Endodermal cell (in vitro differentiated cells): ENCODE results near the gene RALGPS1. TPM values are rescaled to one million over a fixed set of nuclear protein-coding genes. Genes with fewer than 3 reads are reported as not detected.

Experiments used
- DNase-seq: peaks from one replicate; pipeline ENCODE4 v3.0.0-alpha.2; 2017
- H3K27ac ChIP-seq: 2 replicates; pipeline ENCODE4 v1.5.1; 2013; ENCODE audit warnings: mild to moderate bottlenecking, low read depth, low read length, moderate library complexity
- H3K27me3 ChIP-seq: 2 replicates; pipeline ENCODE4 v1.6.1; 2013; ENCODE audit warnings: mild to moderate bottlenecking, low read length, moderate library complexity; ENCODE audit not compliant: insufficient read depth, control insufficient read depth, poor library complexity, severe bottlenecking
- H3K36me3 ChIP-seq: 2 replicates; pipeline ENCODE4 v1.7.0; 2013; ENCODE audit warnings: mild to moderate bottlenecking, low read length, moderate library complexity; ENCODE audit not compliant: control insufficient read depth, insufficient read depth
- H3K4me1 ChIP-seq: one replicate; pipeline ENCODE4 v1.7.0; 2013; ENCODE audit warnings: low read length; ENCODE audit not compliant: control insufficient read depth, insufficient read depth
- H3K4me3 ChIP-seq: 2 replicates; pipeline ENCODE4 v1.5.1; 2013; ENCODE audit warnings: mild to moderate bottlenecking, low read length, moderate library complexity
- H3K9ac ChIP-seq: 2 replicates; pipeline ENCODE4 v1.6.1; 2013; ENCODE audit warnings: mild to moderate bottlenecking, low read length, moderate library complexity; ENCODE audit not compliant: poor library complexity, severe bottlenecking; ENCODE audit errors: extremely low read depth
- H3K9me3 ChIP-seq: 2 replicates; pipeline ENCODE4 v1.6.1; 2013; ENCODE audit warnings: mild to moderate bottlenecking, low read length, moderate library complexity; ENCODE audit not compliant: control insufficient read depth
- H3K27ac Mint-ChIP-seq: 2 replicates; pipeline ENCODE4 v1.8.0; 2020; ENCODE audit warnings: mixed read lengths
- H3K27me3 Mint-ChIP-seq: 2 replicates; pipeline ENCODE4 v1.8.0; 2021; ENCODE audit warnings: mild to moderate bottlenecking, mixed read lengths; ENCODE audit not compliant: insufficient read depth
- H3K36me3 Mint-ChIP-seq: 2 replicates; pipeline ENCODE4 v1.8.0; 2020; ENCODE audit warnings: low read depth, mixed read lengths
- H3K4me1 Mint-ChIP-seq: 2 replicates; pipeline ENCODE4 v1.8.0; 2020; ENCODE audit warnings: mixed read lengths
- H3K4me3 Mint-ChIP-seq: 2 replicates; pipeline ENCODE4 v1.8.0; 2020; ENCODE audit warnings: mild to moderate bottlenecking, moderate library complexity, mixed read lengths
- H3K9me3 Mint-ChIP-seq: 2 replicates; pipeline ENCODE4 v1.8.0; 2020; ENCODE audit warnings: mild to moderate bottlenecking, mixed read lengths
- CTCF ChIP-seq: fragments of 200-600 bp; sonication (generic); conservative IDR thresholded peaks from 2 replicates; pipeline ENCODE4 v1.5.0; 2021; ENCODE audit warnings: antibody characterized with exemption, mild to moderate bottlenecking
- WGBS, 2 experiments: methylation state at CpG; one replicate each; pipeline versions ENCODE4 v1.1.5 to v1.1.7; 2013; ENCODE audit warnings: missing lambda C conversion rate in 2 of 2, mixed read lengths in 1 of 2; ENCODE audit not compliant: insufficient coverage in 1 of 2, insufficient read length in 1 of 2; 5-methylcytosine and 5-hydroxymethylcytosine counted together
- total RNA-seq, 2 donors: library from RNA; stranded (reverse); fragmentation: NEBNext Ultra II Directional in 1 of 2; extraction: Animal tissue kit (Norgen Biotek cat#: 25700) in 1 of 2; gene quantifications; 2 replicates in 1 of 2; 3 replicates in 1 of 2; pipeline ENCODE4 v1.2.1, GENCODE V29; 2021

The RALGPS1 gene
- total RNA-seq, 2 donors from 2014 or later: 23.3 to 25.0 TPM

GRCh38 chr9:126956917-126957686, 42.5 kb downstream of the RALGPS1 start:
- no peaks in the 10 kb centered on the region for H3K9me3 Mint-ChIP-seq
- DNase-seq: peak; percentile 58
- 89 to 91% methylated on average over 3 to 7 of the region's 7 CpGs for WGBS, 2 experiments

GRCh38 chr9:126957687-126958053, 43.1 kb downstream of the RALGPS1 start:
- Mint-ChIP-seq H3K27ac (no peak overlapping the region), H3K4me3 (no peak overlapping the region), H3K27me3 (peaks cover 15% of the 10 kb centered on the region), H3K9me3 (no peaks in the 10 kb centered on the region), H3K36me3 (no peaks in the 10 kb centered on the region), H3K4me1 (peaks cover 19% of the 10 kb centered on the region)
- peak overlapping the region; percentile 33 for H3K9ac ChIP-seq
- no peak overlapping the region for H3K4me3 ChIP-seq
- peaks cover 5% of the 10 kb centered on the region for H3K27me3 ChIP-seq
- H3K36me3 ChIP-seq: no peaks in the 10 kb centered on the region
- 82 to 92% methylated on average over 2 to 3 of the region's 3 CpGs for WGBS, 2 experiments
- H3K9me3 ChIP-seq: no peaks in the 10 kb centered on the region
- DNase-seq: no peak
- no peak overlapping the region for H3K27ac ChIP-seq
- no peak for TF ChIP-seq CTCF
- H3K4me1 ChIP-seq: peaks cover 11% of the 10 kb centered on the region

More at GRCh38 chr9:126956917-126957686, 42.5 kb downstream of the RALGPS1 start:
- H3K36me3 Mint-ChIP-seq: no peaks in the 10 kb centered on the region
- Histone ChIP-seq H3K9me3 (no peaks in the 10 kb centered on the region), H3K27ac (no peak overlapping the region), H3K9ac (peak overlapping the region; percentile 33), H3K36me3 (no peaks in the 10 kb centered on the region), H3K27me3 (peaks cover 5% of the 10 kb centered on the region), H3K4me3 (no peak overlapping the region), H3K4me1 (peaks cover 11% of the 10 kb centered on the region)
- peaks cover 25% of the 10 kb centered on the region for H3K4me1 Mint-ChIP-seq
- H3K27me3 Mint-ChIP-seq: peaks cover 15% of the 10 kb centered on the region
- peak overlapping the region; percentile 87 for H3K27ac Mint-ChIP-seq
- no peak overlapping the region for H3K4me3 Mint-ChIP-seq
- no peak for TF ChIP-seq CTCF

- H3K9me3 Mint-ChIP-seq: no peaks in the 10 kb centered on the region
- Histone ChIP-seq H3K27me3 (peaks cover 5% of the 10 kb centered on the region), H3K27ac (no peak overlapping the region), H3K9ac (no peak overlapping the region), H3K36me3 (no peaks in the 10 kb centered on the region), H3K4me1 (peaks cover 11% of the 10 kb centered on the region), H3K9me3 (no peaks in the 10 kb centered on the region), H3K4me3 (no peak overlapping the region)
- peaks cover 21% of the 10 kb centered on the region for H3K27me3 Mint-ChIP-seq
- no peak for DNase-seq
- WGBS, 2 experiments: 91 to 92% methylated on average over 3 of the region's 3 CpGs
- no peak for TF ChIP-seq CTCF
- peaks cover 19% of the 10 kb centered on the region for H3K4me1 Mint-ChIP-seq
- H3K4me3 Mint-ChIP-seq: no peak overlapping the region
- no peaks in the 10 kb centered on the region for H3K36me3 Mint-ChIP-seq
- no peak overlapping the region for H3K27ac Mint-ChIP-seq
These were observed 44.8 kb downstream of the RALGPS1 start for GRCh38 chr9:126959336-126959735.
